HG03064 (cell line): Measurements from ENCODE around the gene OGFR.

Source experiments
- ATAC-seq: cut with Tn5 transposase; IDR thresholded peaks from one replicate; pipeline ENCODE4 v1.9.1; 2021; ENCODE audit warnings: low read depth; ENCODE audit not compliant: unreplicated experiment

Gene OGFR

GRCh38 chr20:62768551-62769287 lies 35.9 kb upstream of the OGFR start:
- no peak for ATAC-seq

- ATAC-seq = no peak
Observed at GRCh38 chr20:62769346-62770071, 35.1 kb upstream of the OGFR start.

GRCh38 chr20:62770111-62770910 lies 34.3 kb upstream of the OGFR start:
- ATAC-seq = no peak

GRCh38 chr20:62770916-62771315 lies 33.7 kb upstream of the OGFR start:
- no peak for ATAC-seq

GRCh38 chr20:62771396-62772102 lies 33.1 kb upstream of the OGFR start:
- ATAC-seq = no peak

- no peak for ATAC-seq
Observed at GRCh38 chr20:62772103-62772611, 32.5 kb upstream of the OGFR start.

- ATAC-seq = no peak
Observed at GRCh38 chr20:62772619-62772989, 32.0 kb upstream of the OGFR start.

GRCh38 chr20:62772990-62773844 lies 31.4 kb upstream of the OGFR start:
- no peak for ATAC-seq

- no peak for ATAC-seq
Observed at GRCh38 chr20:62773845-62774714, 30.6 kb upstream of the OGFR start.

- no peak for ATAC-seq
Observed at GRCh38 chr20:62774762-62775161, 29.9 kb upstream of the OGFR start.

- ATAC-seq = no peak
Observed at GRCh38 chr20:62775206-62775605, 29.4 kb upstream of the OGFR start.

GRCh38 chr20:62776035-62776691 lies 28.5 kb upstream of the OGFR start:
- no peak for ATAC-seq

- no peak for ATAC-seq
Observed at GRCh38 chr20:62776692-62777527, 27.7 kb upstream of the OGFR start.

GRCh38 chr20:62777528-62777830 lies 27.2 kb upstream of the OGFR start:
- ATAC-seq = no peak

GRCh38 chr20:62778058-62778457 lies 26.6 kb upstream of the OGFR start:
- no peak for ATAC-seq

- ATAC-seq = no peak
Observed at GRCh38 chr20:62778601-62779416, 25.8 kb upstream of the OGFR start.

- ATAC-seq = no peak
Observed at GRCh38 chr20:62779417-62779685, 25.3 kb upstream of the OGFR start.
